Prostate gland (tissue), 2 donors: Measurements from ENCODE around the gene KAZN.

Experiments
- CTCF ChIP-seq, 4 experiments: fragments of 200-600 bp in 2 of 4; fragments of 450-650 bp in 2 of 4; sonication (generic) in 2 of 4; IDR thresholded peaks; 1 replicate in 3 of 4; 2 replicates in 1 of 4; pipeline ENCODE4 v1.5.1; 2016 to 2019; ENCODE audit warnings: antibody characterized with exemption in 4 of 4, mild to moderate bottlenecking in 2 of 4, moderate library complexity in 2 of 4
- POLR2A ChIP-seq: fragments of 450-650 bp; IDR thresholded peaks from one replicate; pipeline ENCODE4 v1.6.1; 2016; ENCODE audit warnings: antibody characterized with exemption, mild to moderate bottlenecking
- POLR2AphosphoS5 ChIP-seq: sonication (generic); formaldehyde crosslinking; IDR thresholded peaks from one replicate; pipeline ENCODE4 v1.6.1; 2017; ENCODE audit warnings: antibody characterized with exemption

GRCh38 chr1:14957375-14958098, 359.1 kb downstream of the KAZN start:
- no peak for TF ChIP-seq POLR2A
- no peak for TF ChIP-seq CTCF (IDR thresholded peaks at IDR 0.05)
- no peak for TF ChIP-seq POLR2AphosphoS5
